IPS DF 6.9 (cell line): ENCODE data around the gene ZDHHC8.

Experiments
- DNase-seq: peaks from one replicate; pipeline ENCODE4 v3.0.0-alpha.2; 2013; ENCODE audit warnings: low read depth, low spot score
- H3K27ac ChIP-seq: one replicate; pipeline ENCODE4 v1.5.1; 2013; ENCODE audit warnings: low read length, control low read depth
- H3K27me3 ChIP-seq: 2 replicates; pipeline ENCODE4 v1.6.1; 2013; ENCODE audit warnings: mild to moderate bottlenecking, low read length; ENCODE audit not compliant: control insufficient read depth, insufficient read depth
- H3K36me3 ChIP-seq: 2 replicates; pipeline ENCODE4 v1.6.1; 2013; ENCODE audit warnings: low read length; ENCODE audit not compliant: control insufficient read depth, insufficient read depth
- H3K4me1 ChIP-seq: 2 replicates; pipeline ENCODE4 v1.6.1; 2013; ENCODE audit warnings: low read length; ENCODE audit not compliant: control insufficient read depth, insufficient read depth
- H3K4me3 ChIP-seq: 2 replicates; pipeline ENCODE4 v1.5.1; 2013; ENCODE audit warnings: mild to moderate bottlenecking, low read length
- H3K9me3 ChIP-seq: 2 replicates; pipeline ENCODE4 v1.6.1; 2013; ENCODE audit warnings: low read length, inconsistent platforms; ENCODE audit not compliant: control insufficient read depth, insufficient read depth
- WGBS: extraction: QIAGEN DNeasy Blood & Tissue Kit; methylation state at CpG from one replicate; pipeline ENCODE4 v1.1.7; 2013; ENCODE audit warnings: mixed read lengths, missing lambda C conversion rate; ENCODE audit not compliant: insufficient read length, insufficient coverage; 5-methylcytosine and 5-hydroxymethylcytosine counted together

Gene ZDHHC8

DNA sequence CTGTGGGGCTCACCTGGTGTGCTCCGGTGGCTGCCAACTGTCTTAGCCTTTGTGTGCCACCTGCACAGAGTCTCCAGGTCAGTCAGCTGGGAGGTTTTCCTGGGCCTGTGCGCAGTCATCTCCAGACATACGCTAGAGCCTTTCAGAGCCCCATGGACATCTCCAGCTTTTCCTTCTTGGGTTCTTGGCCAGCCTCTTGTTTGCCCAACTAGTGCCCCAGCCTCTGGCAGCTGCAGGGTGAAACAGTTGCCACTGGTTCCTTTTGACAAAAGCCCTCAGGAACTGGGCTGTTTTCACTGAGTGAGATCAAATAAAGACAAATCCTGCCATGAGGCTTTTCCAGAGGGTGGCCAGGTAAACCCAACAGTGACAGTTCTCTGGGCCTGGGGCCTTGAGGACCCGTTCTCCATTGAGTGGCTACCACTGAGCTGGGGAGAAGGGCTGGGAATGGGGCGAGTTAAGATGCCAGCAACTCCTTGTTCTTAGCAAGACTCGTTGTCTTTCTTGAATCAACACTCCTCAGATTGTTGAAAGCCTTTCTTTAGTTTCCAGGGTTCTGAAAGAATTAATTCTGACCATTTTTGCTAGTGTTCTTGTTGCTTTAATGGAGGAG, 32.4 kb upstream of the ZDHHC8 start:
- no peak for DNase-seq
- Histone ChIP-seq H3K4me3 (no peak overlapping the region), H3K4me1 (no peaks in the 10 kb centered on the region), H3K27me3 (no peaks in the 10 kb centered on the region), H3K36me3 (peaks cover 21% of the 10 kb centered on the region; the same call in 1 of the 2 replicates), H3K27ac (no peak overlapping the region), H3K9me3 (no peaks in the 10 kb centered on the region)
- no CpG with 5 or more reads among the region's 6 CpGs for WGBS

DNA sequence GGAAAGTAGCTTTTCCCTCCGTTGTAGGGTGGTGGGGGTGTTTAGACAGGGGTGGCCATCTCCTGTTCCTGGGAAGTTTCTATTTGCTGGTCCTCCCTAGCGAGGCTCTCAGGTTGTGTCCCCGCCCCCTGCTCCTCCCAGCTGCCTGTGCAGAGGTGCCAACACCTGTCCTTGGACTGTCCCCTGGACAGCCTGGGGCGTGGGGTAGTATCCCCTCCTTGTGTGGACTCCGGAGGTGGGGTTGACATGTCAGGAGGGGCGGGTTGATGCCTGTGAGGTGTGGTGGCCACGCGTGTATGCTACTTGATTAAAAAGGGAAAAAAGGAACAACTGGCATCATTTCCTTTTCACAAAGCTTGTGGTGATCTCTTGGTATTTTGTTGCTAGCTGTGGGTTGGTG, 30.0 kb upstream of the ZDHHC8 start:
- Histone ChIP-seq H3K4me3 (no peak overlapping the region), H3K27me3 (no peaks in the 10 kb centered on the region), H3K9me3 (no peaks in the 10 kb centered on the region), H3K27ac (no peak overlapping the region), H3K36me3 (peaks cover 27% of the 10 kb centered on the region), H3K4me1 (no peaks in the 10 kb centered on the region)
- no peak for DNase-seq
- WGBS: no CpG with 5 or more reads among the region's 8 CpGs

GRCh38 chr22:20102203-20102780, 29.3 kb upstream of the ZDHHC8 start:
- peaks cover 34% of the 10 kb centered on the region for H3K36me3 ChIP-seq
- H3K9me3 ChIP-seq: no peaks in the 10 kb centered on the region
- no peaks in the 10 kb centered on the region for H3K27me3 ChIP-seq
- H3K27ac ChIP-seq: no peak overlapping the region
- H3K4me3 ChIP-seq: no peak overlapping the region
- no CpG with 5 or more reads among the region's 12 CpGs for whole genome bisulfite sequencing
- no peaks in the 10 kb centered on the region for H3K4me1 ChIP-seq
- DNase-seq: no peak

DNA sequence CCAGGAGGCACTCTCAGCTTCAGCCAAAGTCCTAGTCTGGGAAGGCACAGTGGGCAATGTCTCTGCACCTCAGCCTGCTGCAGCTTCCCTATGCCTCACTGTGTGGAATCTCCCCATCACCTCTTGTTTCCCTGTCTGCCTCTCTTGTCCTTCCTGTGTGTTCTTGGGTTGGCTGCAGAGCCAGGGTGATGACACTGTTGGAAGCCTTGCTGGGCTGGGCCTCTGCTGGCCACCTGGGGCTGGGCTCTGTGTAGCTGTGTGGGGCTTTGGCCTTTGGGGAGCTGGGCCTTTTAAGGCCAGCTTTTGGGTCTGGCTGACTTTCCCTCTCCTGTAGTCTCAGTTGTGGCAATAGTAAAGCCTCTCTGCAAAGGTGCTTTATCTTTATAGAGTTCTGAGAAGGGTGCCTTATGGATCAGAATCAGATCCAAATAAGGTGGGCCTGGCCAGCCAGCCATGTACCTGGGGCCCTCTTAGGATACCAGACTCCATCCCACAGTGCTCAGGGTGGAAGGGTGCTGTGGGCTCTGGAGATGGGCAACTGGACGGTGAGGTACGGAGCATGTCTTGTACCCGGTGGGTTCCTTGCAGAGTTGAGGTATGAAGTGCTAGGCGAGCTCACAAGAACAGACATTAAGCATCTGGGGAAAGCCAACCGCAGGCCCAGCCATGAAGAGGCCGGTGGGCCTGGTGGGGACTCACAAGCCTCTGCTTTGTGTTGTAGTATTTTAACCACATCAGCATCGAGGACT, 26.0 kb upstream of the ZDHHC8 start:
- Histone ChIP-seq H3K4me3 (no peak overlapping the region), H3K27me3 (no peaks in the 10 kb centered on the region), H3K9me3 (no peaks in the 10 kb centered on the region), H3K36me3 (peaks cover 55% of the 10 kb centered on the region), H3K27ac (no peak overlapping the region), H3K4me1 (no peaks in the 10 kb centered on the region)
- WGBS: no CpG with 5 or more reads among the region's 7 CpGs
- no peak for DNase-seq

- Histone ChIP-seq H3K27me3 (no peaks in the 10 kb centered on the region), H3K4me1 (no peaks in the 10 kb centered on the region), H3K27ac (no peak overlapping the region), H3K9me3 (no peaks in the 10 kb centered on the region), H3K4me3 (no peak overlapping the region), H3K36me3 (peaks cover 55% of the 10 kb centered on the region)
- no CpG with 5 or more reads among the region's 20 CpGs for WGBS
- DNase-seq: no peak
Measured at GRCh38 chr22:20106205-20106848, 25.3 kb upstream of the ZDHHC8 start.

DNA sequence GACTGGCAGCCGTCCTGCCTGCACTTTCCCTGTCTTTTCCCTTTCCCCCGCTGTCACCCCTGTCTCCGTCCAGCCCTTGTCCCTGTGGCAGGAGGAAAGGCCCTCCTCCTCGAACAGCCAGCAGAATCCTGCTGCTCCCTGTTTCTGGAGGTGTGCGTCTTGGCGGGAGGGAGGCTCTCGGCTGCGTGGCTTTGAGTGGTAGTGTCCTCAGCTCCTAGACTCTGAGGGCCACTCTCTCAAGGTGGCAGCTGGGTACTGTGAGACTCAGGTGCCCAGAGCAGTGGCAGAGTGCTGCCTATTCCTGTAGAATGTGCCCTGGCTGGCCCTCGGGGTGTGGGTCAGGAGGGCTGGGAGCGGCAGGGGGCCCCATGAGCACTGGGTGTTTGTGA, 24.8 kb upstream of the ZDHHC8 start:
- no CpG with 5 or more reads among the region's 10 CpGs for WGBS
- Histone ChIP-seq H3K27me3 (no peaks in the 10 kb centered on the region), H3K36me3 (peaks cover 61% of the 10 kb centered on the region), H3K27ac (no peak overlapping the region), H3K4me3 (no peak overlapping the region), H3K4me1 (no peaks in the 10 kb centered on the region), H3K9me3 (no peaks in the 10 kb centered on the region)
- DNase-seq: no peak

GRCh38 chr22:20107471-20107901, 24.1 kb upstream of the ZDHHC8 start:
- no CpG with 5 or more reads among the region's 7 CpGs for WGBS
- Histone ChIP-seq H3K36me3 (peaks cover 66% of the 10 kb centered on the region), H3K27me3 (no peaks in the 10 kb centered on the region), H3K4me1 (no peaks in the 10 kb centered on the region), H3K9me3 (no peaks in the 10 kb centered on the region), H3K27ac (no peak overlapping the region), H3K4me3 (no peak overlapping the region)
- DNase-seq: no peak

DNA sequence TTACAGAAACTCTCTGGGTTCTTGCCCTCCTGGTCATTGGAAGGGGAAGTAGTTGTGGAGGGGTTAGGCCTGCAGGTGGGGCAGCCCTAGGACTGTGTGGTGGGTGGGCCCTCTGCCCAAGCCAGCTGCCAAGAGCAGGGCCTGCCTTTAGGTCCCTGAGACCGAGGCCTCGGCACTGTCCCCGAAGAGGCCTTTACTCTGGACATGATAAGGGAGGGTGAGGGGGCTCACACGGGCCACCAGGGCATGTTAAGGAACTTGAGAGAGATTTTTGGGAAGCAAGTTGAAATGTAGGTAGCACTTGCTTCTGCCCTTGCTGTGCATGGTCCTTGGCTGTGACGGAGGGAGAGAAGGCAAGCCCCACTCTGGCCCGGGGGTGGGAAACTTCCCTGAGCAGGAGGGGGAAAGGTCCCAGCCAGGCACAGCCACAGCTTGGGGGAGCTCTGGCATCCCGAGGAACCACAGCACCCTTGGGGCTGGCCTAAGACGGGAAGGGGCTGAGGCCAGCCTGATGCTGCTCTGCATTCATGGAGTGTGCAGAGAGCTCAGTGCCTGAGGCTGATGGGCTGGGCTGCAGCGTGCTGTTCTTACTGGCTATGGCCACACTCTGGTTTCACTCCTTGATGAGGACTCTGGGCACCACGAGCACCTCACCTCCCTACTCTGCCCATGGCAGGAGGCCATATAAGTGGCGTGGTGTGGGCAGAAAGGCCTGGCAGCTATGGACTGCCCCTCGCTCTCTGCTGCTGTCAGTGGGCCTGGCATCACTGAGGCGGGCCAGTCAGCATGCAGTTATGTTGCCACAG, 23.4 kb upstream of the ZDHHC8 start:
- Histone ChIP-seq H3K27me3 (no peaks in the 10 kb centered on the region), H3K4me3 (no peak overlapping the region), H3K9me3 (no peaks in the 10 kb centered on the region), H3K27ac (no peak overlapping the region), H3K36me3 (peaks cover 70% of the 10 kb centered on the region), H3K4me1 (no peaks in the 10 kb centered on the region)
- no peak for DNase-seq
- WGBS: no CpG with 5 or more reads among the region's 13 CpGs

DNA sequence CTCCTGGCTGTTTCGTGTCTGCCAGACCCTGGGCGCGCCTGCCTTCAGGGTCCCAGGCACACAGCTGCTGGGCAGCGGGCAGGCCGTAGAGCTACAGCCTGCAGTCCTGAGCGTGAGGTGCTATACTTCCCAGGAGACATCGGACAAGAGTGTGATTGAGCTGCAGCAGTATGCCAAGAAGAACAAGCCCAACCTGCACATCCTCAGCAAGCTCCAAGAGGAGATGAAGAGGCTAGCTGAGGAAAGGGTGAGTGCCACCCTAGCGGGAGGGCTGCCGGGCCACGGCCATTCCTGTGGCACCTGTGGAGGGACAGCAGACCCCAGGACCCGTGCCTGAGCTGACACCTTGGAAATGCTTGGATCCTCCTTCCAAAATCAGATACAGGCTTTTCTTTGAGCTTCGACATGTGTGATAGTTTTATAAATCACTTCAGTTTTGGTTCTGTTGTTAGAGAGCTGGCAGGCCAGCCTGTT, 22.8 kb upstream of the ZDHHC8 start:
- WGBS: no CpG with 5 or more reads among the region's 12 CpGs
- Histone ChIP-seq H3K4me1 (no peaks in the 10 kb centered on the region), H3K27me3 (no peaks in the 10 kb centered on the region), H3K9me3 (no peaks in the 10 kb centered on the region), H3K27ac (no peak overlapping the region), H3K4me3 (no peak overlapping the region), H3K36me3 (peaks cover 73% of the 10 kb centered on the region)
- DNase-seq: no peak
